Measurements from ENCODE around the gene RBM10. TPM values are rescaled to one million over a fixed set of nuclear protein-coding genes. Genes with fewer than 3 reads are reported as not detected.

RBM10 gene
- total and polyA plus RNA-seq, 2 donors (not counting 3 experiments of a cell fraction or from before 2014, with no cell fraction given) = 37.3 to 51.5 TPM

- H3K9ac ChIP-seq (replicated peaks; ENCODE audit: extremely low read depth, insufficient read depth, low read length) = peak overlapping the region; percentile 56
- POLR2A ChIA-PET = interaction anchor here (0.6 kb wide), 1 partner anchor 24 kb away, joined by 5 read pairs; no protein-coding TSS in a partner anchor
- peak; percentile 9 for DNase-seq (ENCODE audit: low read depth, low spot score)
- peaks cover 34% of the 10 kb centered on the region for H3K79me2 ChIP-seq (ENCODE audit: control insufficient read depth, insufficient read depth, low read length)
- peak overlapping the region; percentile 24 for H3K27ac ChIP-seq (ENCODE audit: insufficient read depth, low read depth, low read length)
- no TSS peak for BruUV-seq (replicated peaks)
- peaks cover 0 to 4% of the 10 kb centered on the region in 2 experiments for H3K36me3 ChIP-seq (ENCODE audit: control insufficient read depth in 2 of 2, extremely low read depth in 1 of 2, insufficient read depth in 2 of 2, low read length in 2 of 2)
- CTCF ChIA-PET = interaction anchor here (1.7 to 3.4 kb wide), 2 partner anchors 193 to 332 kb away, joined by 11 to 17 read pairs; no protein-coding TSS in a partner anchor
- dilution Hi-C loops (cut with MboI; ENCODE audit: extremely low pct_ligation_motif_present, low sequenced_read_pairs) = no loop called here
- peaks cover 29% of the 10 kb centered on the region for H3K4me1 ChIP-seq (ENCODE audit: control insufficient read depth, extremely low read depth, insufficient read depth, low read length)
- peak overlapping the region; percentile 64 to 77 (median 73) for H3K4me3 ChIP-seq (replicated peaks in 1 of 3; ENCODE audit: insufficient read depth in 1 of 3, low read depth in 1 of 3, low read length in 3 of 3)
- peak; percentile 69 for FAIRE-seq
- no peaks in the 10 kb centered on the region for H4K20me1 ChIP-seq (replicated peaks; ENCODE audit: control insufficient read depth, extremely low read depth, insufficient read depth, low read length)
- peak overlapping the region; percentile 60 for H2AFZ ChIP-seq (ENCODE audit: low read depth, low read length)
- H3K27me3 ChIP-seq (ENCODE audit: control insufficient read depth in 2 of 2, insufficient read depth in 2 of 2, low read length in 2 of 2) = no peaks in the 10 kb centered on the region
- intact Hi-C loops (cut with micrococcal nuclease) = loop anchor here (5.0 kb wide), 1 partner anchor 446 kb away; no protein-coding TSS in a partner anchor
- no peaks in the 10 kb centered on the region for H3K9me3 ChIP-seq (replicated peaks; ENCODE audit: control insufficient read depth, insufficient read depth, low read length)
- H3K9me1 ChIP-seq (replicated peaks; ENCODE audit: control insufficient read depth, extremely low read depth, insufficient read depth, low read length) = no peaks in the 10 kb centered on the region
- peak overlapping the region; percentile 70 for H3K4me2 ChIP-seq (ENCODE audit: insufficient read depth, low read length)
- TF ChIP-seq EZH2 (IDR thresholded peaks at IDR 0.05; ENCODE audit: borderline replicate concordance, low read depth, low read length, severe bottlenecking) (no peak), GATA2 (IDR thresholded peaks at IDR 0.05; ENCODE audit: insufficient read depth, insufficient read length, low read depth, low read length) (no peak), POLR2A (IDR thresholded peaks at IDR 0.05; ENCODE audit: low read depth, low read length) (no peak), FOS (IDR thresholded peaks at IDR 0.05; ENCODE audit: borderline replicate concordance, insufficient read depth, low read length) (no peak), MAX (IDR thresholded peaks at IDR 0.05; ENCODE audit: insufficient read depth, insufficient read length) (no peak), JUN (IDR thresholded peaks at IDR 0.05; ENCODE audit: borderline replicate concordance, insufficient read depth, insufficient read length, low read depth) (no peak), POLR2AphosphoS5 (IDR thresholded peaks at IDR 0.05; ENCODE audit: insufficient read depth, low read depth, low read length) (no peak), CTCF (IDR thresholded peaks at IDR 0.05; ENCODE audit: extremely low read depth in 1 of 2, insufficient read depth in 1 of 2, low read depth in 1 of 2, low read length in 2 of 2) (no peak), MYC (IDR thresholded peaks at IDR 0.05; ENCODE audit: low read depth, low read length) (no peak)
These were observed 46.3 kb downstream of the RBM10 start for GRCh38 chrX:47191331-47191730.

Data from endothelial cell of umbilical vein (primary cell).